ENCODE data around the gene TBC1D9.

DNA sequence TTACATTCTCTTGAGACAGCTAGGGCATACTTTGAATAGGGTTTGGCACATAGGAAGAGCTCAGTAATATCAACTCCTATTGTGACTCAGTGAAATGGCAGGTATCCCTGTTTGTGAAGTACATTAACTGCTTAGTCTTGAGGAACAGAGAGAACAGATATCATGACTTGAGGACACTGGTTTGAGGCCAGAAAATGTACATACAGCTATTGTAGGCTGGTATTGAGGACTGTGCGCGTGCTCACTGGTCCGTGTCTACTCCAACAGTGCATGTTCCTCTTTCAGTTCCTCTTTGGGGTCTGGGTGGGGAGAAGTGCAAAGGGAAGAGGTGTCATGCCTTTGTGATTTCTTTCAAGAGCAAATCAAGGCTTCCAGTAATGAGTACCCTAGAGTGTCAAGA lies 34.6 kb upstream of the TBC1D9 start:
- TF ChIP-seq, protein P1, sequence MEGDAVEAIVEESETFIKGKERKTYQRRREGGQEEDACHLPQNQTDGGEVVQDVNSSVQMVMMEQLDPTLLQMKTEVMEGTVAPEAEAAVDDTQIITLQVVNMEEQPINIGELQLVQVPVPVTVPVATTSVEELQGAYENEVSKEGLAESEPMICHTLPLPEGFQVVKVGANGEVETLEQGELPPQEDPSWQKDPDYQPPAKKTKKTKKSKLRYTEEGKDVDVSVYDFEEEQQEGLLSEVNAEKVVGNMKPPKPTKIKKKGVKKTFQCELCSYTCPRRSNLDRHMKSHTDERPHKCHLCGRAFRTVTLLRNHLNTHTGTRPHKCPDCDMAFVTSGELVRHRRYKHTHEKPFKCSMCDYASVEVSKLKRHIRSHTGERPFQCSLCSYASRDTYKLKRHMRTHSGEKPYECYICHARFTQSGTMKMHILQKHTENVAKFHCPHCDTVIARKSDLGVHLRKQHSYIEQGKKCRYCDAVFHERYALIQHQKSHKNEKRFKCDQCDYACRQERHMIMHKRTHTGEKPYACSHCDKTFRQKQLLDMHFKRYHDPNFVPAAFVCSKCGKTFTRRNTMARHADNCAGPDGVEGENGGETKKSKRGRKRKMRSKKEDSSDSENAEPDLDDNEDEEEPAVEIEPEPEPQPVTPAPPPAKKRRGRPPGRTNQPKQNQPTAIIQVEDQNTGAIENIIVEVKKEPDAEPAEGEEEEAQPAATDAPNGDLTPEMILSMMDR (IDR thresholded peaks at IDR 0.05; ENCODE audit: low read length), result no peak
- no peak for TF ChIP-seq EZH2 (IDR thresholded peaks at IDR 0.05; ENCODE audit: borderline replicate concordance, low read length)
